OCI-LY3 (cell line): ENCODE results near the gene SMTNL2.

Experiments used
- EZH2phosphoT487 ChIP-seq: fragments of 200-600 bp; shearing (Covaris generic); IDR thresholded peaks from 2 replicates; pipeline ENCODE4 v1.6.1; 2018; ENCODE audit warnings: antibody characterized with exemption, mixed run types, low read depth
- TF ChIP-seq, protein P1 (sequence below): fragments of 200-600, 300-600 bp; sonication (generic); IDR thresholded peaks from 2 replicates; pipeline ENCODE4 v1.5.1; 2014; ENCODE audit warnings: antibody characterized with exemption, low read length, low read depth

DNA sequence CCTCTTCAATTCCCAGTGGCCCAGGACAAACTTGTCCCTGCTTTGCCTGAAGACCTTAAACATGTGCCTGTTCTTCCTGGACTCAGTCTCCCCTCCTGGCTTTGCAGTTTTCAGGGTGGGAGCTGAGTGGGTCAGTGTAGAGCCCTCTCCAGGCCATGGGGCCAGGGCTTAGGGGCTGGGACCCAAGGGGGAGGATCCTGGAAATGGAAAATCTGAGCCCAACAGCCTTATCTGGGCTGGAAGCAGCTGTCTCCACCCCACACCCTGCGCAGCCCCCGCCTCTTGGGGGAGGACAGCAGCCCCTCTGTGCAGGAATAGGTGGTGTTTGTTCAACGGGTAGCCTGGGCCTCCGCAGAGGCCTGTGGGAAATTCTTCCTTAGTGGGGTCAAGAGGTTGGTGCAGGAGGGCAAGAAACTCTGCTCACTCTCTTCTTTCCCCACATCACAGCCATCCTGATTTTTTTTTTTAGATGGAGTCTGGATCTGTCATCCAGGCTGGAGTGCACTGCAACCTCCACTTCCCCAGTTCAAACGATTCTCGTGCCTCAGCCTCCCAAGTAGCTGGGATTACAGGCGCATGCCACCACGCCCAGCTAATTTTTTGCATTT, 6.8 kb upstream of the SMTNL2 start:
- TF ChIP-seq, protein P1, sequence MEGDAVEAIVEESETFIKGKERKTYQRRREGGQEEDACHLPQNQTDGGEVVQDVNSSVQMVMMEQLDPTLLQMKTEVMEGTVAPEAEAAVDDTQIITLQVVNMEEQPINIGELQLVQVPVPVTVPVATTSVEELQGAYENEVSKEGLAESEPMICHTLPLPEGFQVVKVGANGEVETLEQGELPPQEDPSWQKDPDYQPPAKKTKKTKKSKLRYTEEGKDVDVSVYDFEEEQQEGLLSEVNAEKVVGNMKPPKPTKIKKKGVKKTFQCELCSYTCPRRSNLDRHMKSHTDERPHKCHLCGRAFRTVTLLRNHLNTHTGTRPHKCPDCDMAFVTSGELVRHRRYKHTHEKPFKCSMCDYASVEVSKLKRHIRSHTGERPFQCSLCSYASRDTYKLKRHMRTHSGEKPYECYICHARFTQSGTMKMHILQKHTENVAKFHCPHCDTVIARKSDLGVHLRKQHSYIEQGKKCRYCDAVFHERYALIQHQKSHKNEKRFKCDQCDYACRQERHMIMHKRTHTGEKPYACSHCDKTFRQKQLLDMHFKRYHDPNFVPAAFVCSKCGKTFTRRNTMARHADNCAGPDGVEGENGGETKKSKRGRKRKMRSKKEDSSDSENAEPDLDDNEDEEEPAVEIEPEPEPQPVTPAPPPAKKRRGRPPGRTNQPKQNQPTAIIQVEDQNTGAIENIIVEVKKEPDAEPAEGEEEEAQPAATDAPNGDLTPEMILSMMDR, result no peak
- no peak for TF ChIP-seq EZH2phosphoT487
